H1 (cell line): ENCODE measurements around the gene GAMT. TPM values are rescaled to one million over a fixed set of nuclear protein-coding genes. Genes with fewer than 3 reads are reported as not detected.

Experiments
- CTCF ChIA-PET: fragments of 300-600 bp; sonication (Branson Sonifier 250); formaldehyde crosslinking; loops from one replicate; lab custom pipeline; 2021; ENCODE audit not compliant: partially characterized antibody; lab: Charles Lee
- POLR2A ChIA-PET: fragments of 300-600 bp; sonication (Branson Sonifier 250); formaldehyde crosslinking; loops from one replicate; lab custom pipeline; 2021; ENCODE audit warnings: inconsistent platforms; ENCODE audit not compliant: partially characterized antibody; lab: Charles Lee
- DNase-seq, 2 experiments: peaks; one replicate each; pipeline versions ENCODE4 v3.0.0 to v3.0.0-alpha.2; 2010 to 2022; ENCODE audit warnings: low spot score in 2 of 2, low read depth in 1 of 2, mixed read lengths in 1 of 2
- FAIRE-seq: peaks from 2 replicates; lab custom pipeline; 2011; peaks lifted over from hg19 to GRCh38; lab: Jason Lieb, UNC
- H2AFZ ChIP-seq: 2 replicates; pipeline ENCODE4 v1.8.1; 2012; ENCODE audit warnings: low read length, inconsistent platforms
- H2AK5ac ChIP-seq: 2 replicates; pipeline ENCODE4 v1.6.1; 2013; ENCODE audit warnings: low read depth, low read length
- H2BK120ac ChIP-seq: replicated peaks from 2 replicates; pipeline ENCODE3; 2013; ENCODE audit warnings: low read depth, low read length, inconsistent platforms
- H2BK12ac ChIP-seq: 2 replicates; pipeline ENCODE4 v1.6.1; 2013; ENCODE audit warnings: low read depth, low read length
- H2BK15ac ChIP-seq: 2 replicates; pipeline ENCODE4 v1.6.1; 2013; ENCODE audit warnings: low read length
- H2BK20ac ChIP-seq: 2 replicates; pipeline ENCODE4 v1.6.1; 2013; ENCODE audit warnings: low read length
- H2BK5ac ChIP-seq: 2 replicates; pipeline ENCODE4 v1.6.1; 2013; ENCODE audit warnings: low read depth, low read length
- H3K14ac ChIP-seq: 2 replicates; pipeline ENCODE4 v1.6.1; 2013; ENCODE audit warnings: inconsistent platforms; ENCODE audit not compliant: insufficient read length
- H3K18ac ChIP-seq: 2 replicates; pipeline ENCODE4 v1.6.1; 2013; ENCODE audit warnings: low read length; ENCODE audit errors: extremely low read depth
- H3K23ac ChIP-seq: 2 replicates; pipeline ENCODE4 v1.6.1; 2013; ENCODE audit warnings: inconsistent platforms; ENCODE audit not compliant: insufficient read length
- H3K23me2 ChIP-seq: 2 replicates; pipeline ENCODE4 v1.6.1; 2013; ENCODE audit warnings: low read depth, low read length
- H3K27ac ChIP-seq: 2 replicates; pipeline ENCODE4 v1.6.1; 2011; ENCODE audit warnings: low read depth, low read length, inconsistent platforms
- H3K27me3 ChIP-seq, 4 experiments: replicated peaks in 1 of 4; 1 replicate in 1 of 4; 2 replicates in 3 of 4; pipeline versions ENCODE4 v1.6.1 to v1.8.1; 2011 to 2013; ENCODE audit warnings: low read length in 3 of 4, mild to moderate bottlenecking in 3 of 4, inconsistent platforms in 2 of 4, mixed read lengths in 2 of 4, moderate library complexity in 1 of 4; ENCODE audit not compliant: control insufficient read depth in 3 of 4, insufficient read depth in 3 of 4; ENCODE audit errors: extremely low read depth in 1 of 4
- H3K36me3 ChIP-seq, 4 experiments: 2 replicates each; pipeline versions ENCODE4 v1.6.1 to v1.8.1; 2011 to 2013; ENCODE audit warnings: mild to moderate bottlenecking in 4 of 4, low read length in 3 of 4, moderate library complexity in 2 of 4, control low read depth in 1 of 4, inconsistent platforms in 1 of 4; ENCODE audit not compliant: insufficient read depth in 4 of 4, control insufficient read depth in 2 of 4
- H3K4ac ChIP-seq: replicated peaks from 2 replicates; pipeline ENCODE3; 2013; ENCODE audit warnings: low read length, low read depth, mixed read lengths, inconsistent platforms; ENCODE audit not compliant: insufficient read length
- H3K4me1 ChIP-seq, 4 experiments: replicated peaks in 1 of 4; 1 replicate in 1 of 4; 2 replicates in 3 of 4; pipeline versions ENCODE4 v1.6.1 to v1.8.1; 2011 to 2013; ENCODE audit warnings: low read length in 3 of 4, inconsistent platforms in 2 of 4, mixed read lengths in 1 of 4; ENCODE audit not compliant: insufficient read depth in 4 of 4, control insufficient read depth in 3 of 4
- H3K4me2 ChIP-seq, 2 experiments: 2 replicates each; pipeline versions ENCODE4 v1.6.1 to v1.8.1; 2011 to 2013; ENCODE audit warnings: low read depth in 2 of 2, low read length in 2 of 2, control low read depth in 1 of 2, inconsistent platforms in 1 of 2, mild to moderate bottlenecking in 1 of 2; ENCODE audit not compliant: insufficient read depth in 1 of 2
- H3K4me3 ChIP-seq, 4 experiments: fragments of 200-600, 300-600 bp in 1 of 4; sonication (generic), shearing (Covaris generic), sonication (Bioruptor Twin) in 1 of 4; 2 replicates each; pipeline versions ENCODE4 v1.5.1 to v1.8.1; 2011 to 2016; ENCODE audit warnings: low read length in 4 of 4, low read depth in 3 of 4, control low read depth in 2 of 4, inconsistent platforms in 2 of 4, mild to moderate bottlenecking in 2 of 4, mixed read lengths in 1 of 4, moderate library complexity in 1 of 4; ENCODE audit not compliant: insufficient read depth in 2 of 4; ENCODE audit errors: extremely low read depth in 1 of 4
- H3K56ac ChIP-seq: replicated peaks from 2 replicates; pipeline ENCODE3; 2013; ENCODE audit warnings: low read depth, mild to moderate bottlenecking, mixed read lengths, low read length, inconsistent platforms; ENCODE audit not compliant: insufficient read length
- H3K79me1 ChIP-seq: 2 replicates; pipeline ENCODE4 v1.6.1; 2013; ENCODE audit warnings: low read depth, low read length, control low read depth
- H3K79me2 ChIP-seq, 2 experiments: 2 replicates each; pipeline versions ENCODE4 v1.6.1 to v1.8.1; 2012 to 2013; ENCODE audit warnings: low read length in 2 of 2, mild to moderate bottlenecking in 2 of 2, inconsistent platforms in 1 of 2; ENCODE audit not compliant: insufficient read depth in 2 of 2, control insufficient read depth in 1 of 2
- H3K9ac ChIP-seq, 4 experiments: replicated peaks in 1 of 4; 1 replicate in 1 of 4; 2 replicates in 3 of 4; pipeline versions ENCODE4 v1.6.1 to v1.8.1; 2011 to 2013; ENCODE audit warnings: low read depth in 3 of 4, low read length in 3 of 4, control low read depth in 2 of 4, mild to moderate bottlenecking in 2 of 4, moderate library complexity in 2 of 4, inconsistent platforms in 1 of 4; ENCODE audit errors: extremely low read depth in 1 of 4
- H3K9me3 ChIP-seq, 2 experiments: 2 replicates each; pipeline versions ENCODE4 v1.6.1 to v1.8.1; 2012 to 2013; ENCODE audit warnings: mild to moderate bottlenecking in 2 of 2, moderate library complexity in 2 of 2, control low read depth in 1 of 2, inconsistent platforms in 1 of 2, low read depth in 1 of 2, low read length in 1 of 2, mixed read lengths in 1 of 2; ENCODE audit not compliant: insufficient read depth in 2 of 2
- H4K20me1 ChIP-seq, 2 experiments: replicated peaks in 1 of 2; 2 replicates each; pipeline versions ENCODE3 to v1.8.1; 2011 to 2013; ENCODE audit warnings: inconsistent platforms in 2 of 2, low read length in 2 of 2, mild to moderate bottlenecking in 1 of 2; ENCODE audit not compliant: insufficient read depth in 2 of 2, control insufficient read depth in 1 of 2
- H4K5ac ChIP-seq: 2 replicates; pipeline ENCODE4 v1.6.1; 2013; ENCODE audit warnings: low read length, low read depth, mixed read lengths, inconsistent platforms; ENCODE audit not compliant: insufficient read length
- H4K8ac ChIP-seq: 2 replicates; pipeline ENCODE4 v1.8.0; 2013; ENCODE audit warnings: mild to moderate bottlenecking, moderate library complexity, low read length, inconsistent platforms; ENCODE audit not compliant: insufficient read depth; ENCODE audit errors: extremely low read depth
- H4K91ac ChIP-seq: replicated peaks from 2 replicates; pipeline ENCODE3; 2013; ENCODE audit warnings: low read length, mixed read lengths, inconsistent platforms; ENCODE audit not compliant: insufficient read length
- BRCA1 ChIP-seq: IDR thresholded peaks from 2 replicates; pipeline ENCODE4 v1.6.1; 2012; ENCODE audit warnings: low read depth, low read length, improper control_type of control experiment
- CBX5 ChIP-seq: fragments of 300-800, 300-1000 bp; sonication (generic); IDR thresholded peaks from 2 replicates; pipeline ENCODE4 v1.7.1; 2016; ENCODE audit warnings: antibody characterized with exemption, low read length, low read depth
- CBX8 ChIP-seq: fragments of 300-800, 300-1000 bp; sonication (generic); IDR thresholded peaks from 2 replicates; pipeline ENCODE4 v1.7.1; 2016; ENCODE audit warnings: low read depth, low read length, borderline replicate concordance
- CHD1 ChIP-seq: IDR thresholded peaks from 2 replicates; pipeline ENCODE4 v1.6.1; 2012; ENCODE audit warnings: low read depth, low read length, improper control_type of control experiment
- EP300 ChIP-seq, 2 experiments: IDR thresholded peaks; 1 replicate in 1 of 2; 2 replicates in 1 of 2; pipeline ENCODE4 v1.6.1; 2011 to 2012; ENCODE audit warnings: low read depth in 2 of 2, low read length in 2 of 2, mild to moderate bottlenecking in 2 of 2, borderline replicate concordance in 1 of 2, inconsistent platforms in 1 of 2, moderate library complexity in 1 of 2
- EZH2 ChIP-seq: fragments of 200-600 bp; sonication (generic); IDR thresholded peaks from 2 replicates; pipeline ENCODE4 v1.7.1; 2012; ENCODE audit warnings: low read depth, mild to moderate bottlenecking, moderate library complexity, low read length, inconsistent platforms; ENCODE audit not compliant: severe bottlenecking
- MAFK ChIP-seq: IDR thresholded peaks from 2 replicates; pipeline ENCODE4 v1.6.1; 2012; ENCODE audit warnings: low read depth, mild to moderate bottlenecking, improper control_type of control experiment, low read length
- RAD21 ChIP-seq, 2 experiments: IDR thresholded peaks in 1 of 2; conservative IDR thresholded peaks in 1 of 2; 2 replicates each; pipeline ENCODE4 v1.6.1; 2011; ENCODE audit warnings: low read depth in 2 of 2, low read length in 2 of 2, improper control_type of control experiment in 1 of 2, inconsistent platforms in 1 of 2, mild to moderate bottlenecking in 1 of 2, moderate library complexity in 1 of 2
- SAP30 ChIP-seq: fragments of 300-600 bp; sonication (generic); IDR thresholded peaks from 2 replicates; pipeline ENCODE4 v1.7.1; 2012; ENCODE audit warnings: low read length, moderate library complexity, mild to moderate bottlenecking, inconsistent platforms; ENCODE audit not compliant: insufficient read depth, insufficient replicate concordance
- TAF7 ChIP-seq: optimal IDR thresholded peaks from 2 replicates; pipeline ENCODE3; 2011; ENCODE audit warnings: low read depth, mild to moderate bottlenecking, inconsistent platforms, low read length, moderate library complexity, borderline replicate concordance
- TCF12 ChIP-seq: IDR thresholded peaks from 2 replicates; pipeline ENCODE4 v1.6.1; 2011; ENCODE audit warnings: low read depth, mild to moderate bottlenecking, low read length
- WGBS, 2 experiments: shearing (Covaris generic) in 1 of 2; methylation state at CpG; one replicate each; pipeline versions ENCODE4 v1.1.6 to v1.1.7; 2013 to 2015; ENCODE audit warnings: low lambda C conversion rate in 2 of 2, mixed read lengths in 2 of 2, inconsistent platforms in 1 of 2, low coverage in 1 of 2, missing lambda C conversion rate in 1 of 2; ENCODE audit not compliant: insufficient replicate concordance in 2 of 2, insufficient coverage in 1 of 2, insufficient read length in 1 of 2; ENCODE audit errors: extremely low coverage in 1 of 2, missing lambda C conversion rate in 1 of 2; 5-methylcytosine and 5-hydroxymethylcytosine counted together
- polyA plus RNA-seq, 7 experiments: library from polyadenylated mRNA; depleted of rRNA in 3 of 7; stranded (reverse) in 5 of 7; unstranded in 2 of 7; fragments of >200 nt in 5 of 7; fragments of 200-250 nt in 2 of 7; gene quantifications; 1 replicate in 5 of 7; 2 replicates in 1 of 7; 4 replicates in 1 of 7; pipeline versions ENCODE4 v1.2.1 to v1.2.3, GENCODE V29; 2011 to 2013; ENCODE audit warnings: missing spikeins in 2 of 7, mixed read lengths in 2 of 7
- total RNA-seq: library from RNA; stranded (reverse); fragmentation: NEBNext Ultra II Directional; extraction: Animal tissue kit (Norgen Biotek cat#: 25700); gene quantifications from 2 replicates; pipeline ENCODE4 v1.2.1, GENCODE V29; 2021

Gene GAMT
- total and polyA plus RNA-seq, 2 of the 8 experiments (the other 6 are each of a cell fraction or from before 2014, with no cell fraction given), result 17.2 to 35.6 TPM

GRCh38 chr19:1370579-1371361, 30.6 kb downstream of the GAMT start:
- Histone ChIP-seq H3K4me1 (no peaks in the 10 kb centered on the region), H3K23ac (no peak overlapping the region), H3K4me3 (no peak overlapping the region), H2BK20ac (no peak overlapping the region), H3K4ac (no peak overlapping the region), H3K56ac (no peak overlapping the region), H2AFZ (no peak overlapping the region), H2BK120ac (no peak overlapping the region), H4K8ac (no peak overlapping the region; the same call in 1 of the 2 replicates), H3K4me2 (no peak overlapping the region), H2AK5ac (no peak overlapping the region), H3K14ac (no peak overlapping the region), H4K5ac (no peak overlapping the region), H3K27me3 (no peaks in the 10 kb centered on the region), H3K79me2 (no peaks in the 10 kb centered on the region), H3K9me3 (no peaks in the 10 kb centered on the region), H4K91ac (no peak overlapping the region), H3K79me1 (peaks cover 2% of the 10 kb centered on the region; the same call in 1 of the 2 replicates), H2BK5ac (no peak overlapping the region), H3K9ac (no peak overlapping the region), H3K36me3 (peaks cover 21 to 56% (median 46%) of the 10 kb centered on the region in 4 experiments), H3K18ac (no peak overlapping the region), H3K27ac (no peak overlapping the region), H3K23me2 (no peaks in the 10 kb centered on the region), H2BK15ac (no peak overlapping the region), H4K20me1 (peaks cover 0 to 19% of the 10 kb centered on the region in 2 experiments), H2BK12ac (no peak overlapping the region)
- no peak for FAIRE-seq
- WGBS, 2 experiments, result 95% methylated on average over 51 of the region's 52 CpGs; no CpG with 5 or more reads in 1 of the 2 experiments
- POLR2A ChIA-PET, result interaction anchor here (0.8 to 2.8 kb wide), 8 partner anchors 10 to 102 kb away, joined by 3 to 10 read pairs (median 4); partner anchors contain the start of genes CIRBP and NDUFS7
- DNase-seq, result no peak
- CTCF ChIA-PET, result interaction anchor here (1.0 to 2.3 kb wide), 7 partner anchors 10 to 92 kb away, joined by 3 to 12 read pairs (median 3); no protein-coding TSS in a partner anchor
- TF ChIP-seq CBX8 (no peak), EP300 (IDR thresholded peaks at IDR 0.05; ENCODE audit: borderline replicate concordance in 1 of 2, low read depth in 2 of 2, low read length in 2 of 2) (no peak), TAF7 (no peak), BRCA1 (no peak), CBX5 (no peak), MAFK (no peak), EZH2 (no peak), TCF12 (no peak), RAD21 (IDR thresholded peaks at IDR 0.05 in 1 of 2, conservative IDR thresholded peaks at IDR 0.05 in 1 of 2; ENCODE audit: low read depth in 2 of 2, low read length in 2 of 2) (no peak), CHD1 (no peak), SAP30 (no peak)
